Epithelial cell of proximal tubule (primary cell): ENCODE data around the gene GAK. TPM values are rescaled to one million over a fixed set of nuclear protein-coding genes. Genes with fewer than 3 reads are reported as not detected.

Experiments
- DNase-seq: peaks from one replicate; pipeline ENCODE4 v3.0.0-alpha.2; 2011; ENCODE audit warnings: low read depth
- H3K4me3 ChIP-seq: 2 replicates; pipeline ENCODE4 v1.5.1; 2011; ENCODE audit warnings: low read depth, mild to moderate bottlenecking, low read length
- CTCF ChIP-seq: conservative IDR thresholded peaks from 2 replicates; pipeline ENCODE4 v1.5.1; 2012; ENCODE audit warnings: low read depth, mild to moderate bottlenecking, low read length
- total RNA-seq: library from RNA; depleted of rRNA; stranded (reverse); fragments of >200 nt; gene quantifications from 2 replicates; pipeline ENCODE4 v1.2.3, GENCODE V29; 2015

GAK gene
- total RNA-seq, 1 donor from 2014 or later, result 123 TPM

- TF ChIP-seq CTCF, result no peak
- no peak for DNase-seq
- H3K4me3 ChIP-seq, result no peak overlapping the region
Observed at GRCh38 chr4:872241-872981, 59.7 kb downstream of the GAK start.

GRCh38 chr4:871484-871883, 60.6 kb downstream of the GAK start:
- DNase-seq, result no peak
- H3K4me3 ChIP-seq, result no peak overlapping the region
- TF ChIP-seq CTCF, result no peak

- H3K4me3 ChIP-seq, result no peak overlapping the region
- DNase-seq, result no peak
- no peak for TF ChIP-seq CTCF
Observed at GRCh38 chr4:870951-871350, 61.2 kb downstream of the GAK start.

- no peak for TF ChIP-seq CTCF
- no peak for DNase-seq
- H3K4me3 ChIP-seq, result no peak overlapping the region
Observed at GRCh38 chr4:869776-870175, 62.3 kb downstream of the GAK start.

- DNase-seq, result no peak
- no peak for TF ChIP-seq CTCF
Observed at GRCh38 chr4:868421-868820, 63.7 kb downstream of the GAK start.

GRCh38 chr4:867526-868250, 64.4 kb downstream of the GAK start:
- TF ChIP-seq CTCF, result no peak
- no peak for DNase-seq
- H3K4me3 ChIP-seq, result no peak overlapping the region

More at GRCh38 chr4:868421-868820, 63.7 kb downstream of the GAK start:
- no peak overlapping the region for H3K4me3 ChIP-seq
